Inferior parietal cortex (tissue), 1 donor: ENCODE results near the gene STXBP4.
A peak's percentile ranks its signal among the peaks of the same experiment; 100 is the strongest.

Experiments used
- DNase-seq: peaks from one replicate; pipeline ENCODE4 v3.0.0-alpha.2; 2016; ENCODE audit errors: extremely low spot score

Gene STXBP4

GRCh38 chr17:55167024-55167725 lies 198.6 kb downstream of the STXBP4 start:
- DNase-seq: no peak

- no peak for DNase-seq
These were observed 200.6 kb downstream of the STXBP4 start for GRCh38 chr17:55168958-55169687.

GRCh38 chr17:55171634-55172328 lies 203.2 kb downstream of the STXBP4 start:
- no peak for DNase-seq

- DNase-seq: no peak
These were observed 204.0 kb downstream of the STXBP4 start for GRCh38 chr17:55172612-55173011.

- DNase-seq: no peak
These were observed 205.6 kb downstream of the STXBP4 start for GRCh38 chr17:55174133-55174532.

GRCh38 chr17:55175788-55176427 lies 207.3 kb downstream of the STXBP4 start:
- DNase-seq: no peak

GRCh38 chr17:55177159-55177854 lies 208.7 kb downstream of the STXBP4 start:
- no peak for DNase-seq

- no peak for DNase-seq
These were observed 209.3 kb downstream of the STXBP4 start for GRCh38 chr17:55177855-55178217.

- no peak for DNase-seq
These were observed 218.6 kb downstream of the STXBP4 start for GRCh38 chr17:55186937-55187770.

GRCh38 chr17:55190748-55191147 lies 222.2 kb downstream of the STXBP4 start:
- DNase-seq: no peak

- no peak for DNase-seq
These were observed 230.3 kb downstream of the STXBP4 start for GRCh38 chr17:55198690-55199370.

- DNase-seq: no peak
These were observed 232.3 kb downstream of the STXBP4 start for GRCh38 chr17:55200904-55201303.

- no peak for DNase-seq
These were observed 232.9 kb downstream of the STXBP4 start for GRCh38 chr17:55201308-55201932.

- DNase-seq: peak; percentile 4
These were observed 234.3 kb downstream of the STXBP4 start for GRCh38 chr17:55202896-55203295.

- no peak for DNase-seq
These were observed 239.7 kb downstream of the STXBP4 start for GRCh38 chr17:55208078-55208812.

GRCh38 chr17:55210292-55210691 lies 241.7 kb downstream of the STXBP4 start:
- no peak for DNase-seq

GRCh38 chr17:55212880-55213279 lies 244.3 kb downstream of the STXBP4 start:
- no peak for DNase-seq

- no peak for DNase-seq
These were observed 247.1 kb downstream of the STXBP4 start for GRCh38 chr17:55215711-55216110.

- no peak for DNase-seq
These were observed 248.3 kb downstream of the STXBP4 start for GRCh38 chr17:55216888-55217287.
